ENCODE results near the gene CACNA1B. TPM values are rescaled to one million over a fixed set of nuclear protein-coding genes. Genes with fewer than 3 reads are reported as not detected.

The CACNA1B gene
- total and polyA plus RNA-seq, 8 donors, result 0.15 to 0.34 (median 0.29) TPM; not detected in 1

DNA sequence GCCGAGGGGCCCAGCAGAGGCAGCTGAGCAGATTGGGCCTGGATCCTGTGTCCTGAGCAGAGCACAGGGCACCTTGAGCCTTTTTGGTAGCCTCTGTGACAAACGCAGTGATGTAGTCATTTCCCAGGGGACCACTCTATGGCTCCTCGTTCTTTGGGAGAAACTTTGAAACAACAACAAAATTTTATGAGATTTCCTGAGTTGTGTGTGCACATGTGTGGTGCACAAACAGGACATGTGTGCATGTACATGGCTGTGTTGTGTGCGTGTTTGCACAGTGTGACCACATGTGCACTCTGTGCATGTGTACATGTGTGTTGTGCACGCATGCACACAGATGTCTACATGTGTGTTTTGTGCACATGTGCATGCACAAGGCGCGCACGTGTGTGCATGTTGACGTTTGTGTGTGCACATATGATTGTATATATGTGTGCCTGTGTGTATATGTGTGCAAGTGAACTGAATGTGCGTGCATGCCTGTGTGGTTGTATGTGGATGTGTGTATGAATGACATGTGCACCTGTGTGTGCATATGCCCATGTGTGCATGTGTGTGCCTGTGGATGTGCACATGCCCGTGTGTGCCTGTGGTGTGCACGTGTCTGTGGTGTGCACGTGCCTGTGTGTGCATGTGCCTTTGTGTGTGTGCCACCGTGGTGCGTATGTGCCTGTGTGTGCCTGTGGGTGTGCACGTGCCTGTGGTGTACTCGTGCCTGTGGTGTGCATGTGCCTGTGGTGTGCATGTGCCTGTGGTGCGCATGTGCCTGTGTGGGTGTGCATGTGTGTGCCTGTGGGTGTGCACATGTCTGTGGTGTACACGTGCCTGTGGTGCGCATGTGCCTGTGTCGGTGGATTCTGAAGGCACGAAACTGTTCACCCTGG is 221.6 kb downstream of the CACNA1B start:
- intact Hi-C loops (cut with DNase I), result no loop called here
- H3K27ac ChIP-seq, result no peak overlapping the region
- peak in 1 of 4 donors; percentile 50 for DNase-seq

DNA sequence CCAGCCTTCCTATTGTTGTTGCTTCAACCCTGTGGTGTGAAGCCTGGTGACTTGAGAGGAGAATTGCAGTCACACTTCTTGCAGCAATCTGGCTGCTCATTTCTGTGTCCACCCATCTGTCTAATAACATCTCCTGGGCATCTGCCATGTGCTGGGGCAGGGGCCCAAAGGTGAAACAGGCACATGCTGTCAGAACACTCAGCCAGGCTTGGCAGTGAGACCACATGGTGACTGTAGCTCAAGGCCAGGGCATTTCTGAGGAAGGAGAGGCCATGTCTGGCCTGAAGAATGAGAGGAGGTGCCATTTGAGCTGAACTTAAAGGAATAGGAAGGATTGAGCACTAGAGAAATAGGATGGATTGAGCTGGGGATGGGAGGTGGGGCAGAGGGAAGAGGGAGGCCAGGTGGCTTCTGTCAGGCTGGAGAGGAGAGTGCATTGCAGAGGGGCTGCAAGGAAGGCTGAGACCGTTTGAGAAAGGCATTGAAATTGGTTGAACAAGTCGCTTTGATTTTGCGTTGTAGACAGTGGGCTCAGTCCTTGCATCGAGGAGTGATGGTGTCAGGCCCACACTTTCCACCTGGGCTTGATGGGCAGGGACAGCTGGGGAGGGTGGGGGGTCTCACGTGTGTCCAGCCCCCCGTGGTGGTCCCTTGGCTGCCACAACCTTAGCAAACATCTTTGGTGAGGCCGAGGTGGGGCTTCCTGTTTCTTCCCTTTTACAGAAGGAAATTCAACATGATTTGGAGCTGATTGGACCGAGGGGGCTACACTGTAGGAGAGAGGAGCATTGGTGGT is 222.4 kb downstream of the CACNA1B start:
- Histone ChIP-seq H3K9me3 (no peaks in the 10 kb centered on the region), H3K27ac (no peak overlapping the region), H3K4me3 (no peak overlapping the region), H3K4me1 (no peaks in the 10 kb centered on the region), H3K36me3 (no peaks in the 10 kb centered on the region), H3K27me3 (peaks cover 0 to 30% of the 10 kb centered on the region in 2 donors)
- TF ChIP-seq, protein P1, sequence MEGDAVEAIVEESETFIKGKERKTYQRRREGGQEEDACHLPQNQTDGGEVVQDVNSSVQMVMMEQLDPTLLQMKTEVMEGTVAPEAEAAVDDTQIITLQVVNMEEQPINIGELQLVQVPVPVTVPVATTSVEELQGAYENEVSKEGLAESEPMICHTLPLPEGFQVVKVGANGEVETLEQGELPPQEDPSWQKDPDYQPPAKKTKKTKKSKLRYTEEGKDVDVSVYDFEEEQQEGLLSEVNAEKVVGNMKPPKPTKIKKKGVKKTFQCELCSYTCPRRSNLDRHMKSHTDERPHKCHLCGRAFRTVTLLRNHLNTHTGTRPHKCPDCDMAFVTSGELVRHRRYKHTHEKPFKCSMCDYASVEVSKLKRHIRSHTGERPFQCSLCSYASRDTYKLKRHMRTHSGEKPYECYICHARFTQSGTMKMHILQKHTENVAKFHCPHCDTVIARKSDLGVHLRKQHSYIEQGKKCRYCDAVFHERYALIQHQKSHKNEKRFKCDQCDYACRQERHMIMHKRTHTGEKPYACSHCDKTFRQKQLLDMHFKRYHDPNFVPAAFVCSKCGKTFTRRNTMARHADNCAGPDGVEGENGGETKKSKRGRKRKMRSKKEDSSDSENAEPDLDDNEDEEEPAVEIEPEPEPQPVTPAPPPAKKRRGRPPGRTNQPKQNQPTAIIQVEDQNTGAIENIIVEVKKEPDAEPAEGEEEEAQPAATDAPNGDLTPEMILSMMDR (IDR thresholded peaks at IDR 0.05), result no peak
- no peak for ATAC-seq
- peak in 1 of 4 donors; percentile 14 for DNase-seq
- intact Hi-C loops (cut with DNase I), result no loop called here

More for the DNA sequence above, 221.6 kb downstream of the CACNA1B start:
- Histone ChIP-seq H3K4me3 (no peak overlapping the region), H3K4me1 (no peaks in the 10 kb centered on the region), H3K27me3 (peaks cover 0 to 22% of the 10 kb centered on the region in 2 donors), H3K9me3 (no peaks in the 10 kb centered on the region), H3K36me3 (no peaks in the 10 kb centered on the region)
- ATAC-seq, result no peak
- TF ChIP-seq, protein P1 (IDR thresholded peaks at IDR 0.05), result no peak

DNA sequence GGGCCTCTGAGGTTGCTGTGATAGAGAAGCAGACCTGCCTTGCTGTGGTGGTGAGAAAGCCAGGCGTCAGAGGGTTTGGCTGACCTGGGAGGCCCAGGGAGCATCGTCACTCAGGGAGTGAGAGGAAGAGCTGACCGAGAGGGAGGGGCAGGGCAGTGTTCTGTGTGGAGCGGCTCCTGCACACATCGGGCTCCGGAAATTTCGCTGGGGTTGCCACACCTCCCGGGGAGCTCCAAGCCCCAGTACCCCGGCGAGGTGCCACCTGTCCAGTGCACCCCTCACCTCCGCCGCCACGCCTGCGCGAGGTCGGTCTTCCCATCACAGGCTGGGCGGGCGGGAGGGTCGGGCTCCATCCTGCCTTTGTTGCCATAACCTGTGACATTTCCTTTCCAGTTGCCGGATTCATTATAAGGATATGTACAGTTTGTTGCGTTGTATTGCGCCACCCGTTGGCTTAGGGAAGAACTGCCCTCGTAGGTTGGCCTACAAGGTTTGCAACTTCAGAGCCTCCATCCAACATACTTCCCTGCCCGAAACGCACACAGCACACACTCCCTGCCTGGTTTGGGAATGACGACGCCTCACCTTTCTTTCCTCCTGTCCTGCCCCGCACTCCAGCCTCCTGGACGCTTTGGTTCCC is 223.2 kb downstream of the CACNA1B start:
- no peak overlapping the region for H3K4me3 ChIP-seq
- TF ChIP-seq, protein P1 (IDR thresholded peaks at IDR 0.05), result no peak
- no peaks in the 10 kb centered on the region for H3K9me3 ChIP-seq
- H3K27ac ChIP-seq, result no peak overlapping the region
- ATAC-seq, result no peak
- peaks cover 0 to 39% of the 10 kb centered on the region in 2 donors for H3K27me3 ChIP-seq
- H3K36me3 ChIP-seq, result no peaks in the 10 kb centered on the region
- DNase-seq, result peak in 1 of 4 donors; percentile 65
- intact Hi-C loops (cut with DNase I), result no loop called here
- H3K4me1 ChIP-seq, result no peaks in the 10 kb centered on the region

DNA sequence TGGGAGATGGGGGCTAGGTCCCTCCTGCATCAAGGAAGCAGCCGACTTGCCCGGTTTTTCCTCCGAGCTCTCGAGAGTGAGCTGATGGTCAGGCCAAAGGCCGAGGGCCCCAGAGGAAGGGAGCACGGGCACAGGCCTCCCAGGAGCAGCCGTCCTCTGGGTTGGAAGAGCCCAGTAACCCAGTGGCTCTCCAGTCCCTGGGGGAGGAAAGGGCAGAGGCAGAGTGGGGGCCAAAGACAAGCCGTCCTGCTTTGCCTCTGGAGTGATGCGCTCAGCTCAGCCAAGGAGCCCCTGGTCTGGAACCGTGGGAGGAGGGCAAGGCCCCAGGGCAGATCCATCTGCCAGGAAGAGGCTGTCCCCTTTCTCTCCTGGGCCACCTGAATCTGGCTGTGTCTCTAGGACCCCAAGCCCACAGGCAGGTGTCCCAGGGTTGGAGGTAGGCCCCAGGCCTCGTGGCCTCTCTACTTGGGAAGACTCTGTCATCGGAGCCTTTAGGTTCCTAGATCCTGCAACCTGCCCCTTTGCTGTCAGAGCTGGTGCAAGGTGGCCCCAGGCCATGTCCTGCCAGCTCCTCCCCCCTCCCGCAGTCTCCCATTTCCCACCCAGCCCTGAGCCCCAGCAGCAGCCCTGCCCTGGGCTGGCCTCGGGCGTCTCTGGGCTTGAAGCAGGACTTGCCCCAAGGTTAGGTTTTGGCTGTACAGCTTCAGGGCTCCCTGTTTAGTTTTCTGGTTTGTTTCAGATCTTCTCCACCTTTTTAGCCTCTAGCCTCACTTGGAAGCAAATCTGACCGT is 224.1 kb downstream of the CACNA1B start:
- H3K27ac ChIP-seq, result no peak overlapping the region
- TF ChIP-seq, protein P1 (IDR thresholded peaks at IDR 0.05), result no peak
- peak in 1 of 4 donors; percentile 58 for DNase-seq

More for the DNA sequence above, 224.1 kb downstream of the CACNA1B start:
- no peak for ATAC-seq
- Histone ChIP-seq H3K4me3 (no peak overlapping the region), H3K27me3 (peaks cover 0 to 43% of the 10 kb centered on the region in 2 donors), H3K36me3 (no peaks in the 10 kb centered on the region), H3K9me3 (no peaks in the 10 kb centered on the region), H3K4me1 (no peaks in the 10 kb centered on the region)
- intact Hi-C loops (cut with DNase I), result no loop called here

All from left lung (tissue), 10 donors.